DOHH2 (cell line): Measurements from ENCODE around the gene CLPX.

ENCODE experiments used
- CTCF ChIP-seq: fragments of 200-600 bp; sonication (generic); IDR thresholded peaks from one replicate; pipeline ENCODE4 v1.5.1; 2014; ENCODE audit warnings: antibody characterized with exemption, mild to moderate bottlenecking, low read depth, low read length; ENCODE audit not compliant: poor library complexity, severe bottlenecking
- EZH2phosphoT487 ChIP-seq: fragments of 200-600 bp; sonication (generic); IDR thresholded peaks from 2 replicates; pipeline ENCODE4 v1.6.1; 2017; ENCODE audit warnings: borderline replicate concordance, mild to moderate bottlenecking, antibody characterized with exemption, low read length, moderate library complexity, mixed read lengths

GRCh38 chr15:65210770-65211481 lies 25.8 kb upstream of the CLPX start, which contains the start of gene CILP:
- TF ChIP-seq CTCF (no peak), EZH2phosphoT487 (no peak)
